Astrocyte (in vitro differentiated cells and primary cell): Measurements from ENCODE around the gene CIAO2B. TPM values are rescaled to one million over a fixed set of nuclear protein-coding genes. Genes with fewer than 3 reads are reported as not detected.

Source experiments
- DNase-seq: peaks from one replicate; pipeline ENCODE4 v3.0.0-alpha.2; 2010; ENCODE audit warnings: low read depth
- FAIRE-seq: peaks from 2 replicates; lab custom pipeline; 2011; peaks lifted over from hg19 to GRCh38; lab: Jason Lieb, UNC
- H2AFZ ChIP-seq: 2 replicates; pipeline ENCODE4 v1.6.0; 2012; ENCODE audit warnings: low read depth, low read length, inconsistent platforms
- H3K27ac ChIP-seq: 2 replicates; pipeline ENCODE4 v1.5.1; 2011; ENCODE audit warnings: low read depth, low read length, inconsistent platforms
- H3K27me3 ChIP-seq: 2 replicates; pipeline ENCODE4 v1.6.0; 2011; ENCODE audit warnings: low read length, inconsistent platforms; ENCODE audit not compliant: insufficient read depth
- H3K36me3 ChIP-seq: 2 replicates; pipeline ENCODE4 v1.5.1; 2011; ENCODE audit warnings: low read length, inconsistent platforms; ENCODE audit not compliant: insufficient read depth
- H3K4me1 ChIP-seq: 2 replicates; pipeline ENCODE4 v1.5.1; 2011; ENCODE audit warnings: low read length, inconsistent platforms; ENCODE audit not compliant: insufficient read depth
- H3K4me2 ChIP-seq: 2 replicates; pipeline ENCODE4 v1.6.0; 2012; ENCODE audit warnings: low read length, inconsistent platforms
- H3K4me3 ChIP-seq: 2 replicates; pipeline ENCODE4 v1.5.1; 2011; ENCODE audit warnings: low read depth, mild to moderate bottlenecking, low read length, inconsistent platforms; ENCODE audit not compliant: insufficient read depth
- H3K79me2 ChIP-seq: 2 replicates; pipeline ENCODE4 v1.6.0; 2012; ENCODE audit warnings: mild to moderate bottlenecking, low read length, inconsistent platforms; ENCODE audit not compliant: insufficient read depth
- H3K9ac ChIP-seq: 2 replicates; pipeline ENCODE4 v1.6.0; 2012; ENCODE audit warnings: mild to moderate bottlenecking, low read length, inconsistent platforms
- H3K9me3 ChIP-seq: 2 replicates; pipeline ENCODE4 v1.5.1; 2012; ENCODE audit warnings: low read depth, mild to moderate bottlenecking, low read length, inconsistent platforms; ENCODE audit not compliant: insufficient read depth
- H4K20me1 ChIP-seq: 2 replicates; pipeline ENCODE4 v1.6.0; 2012; ENCODE audit warnings: low read length, inconsistent platforms; ENCODE audit not compliant: insufficient read depth
- H3K27ac Mint-ChIP-seq: one replicate; pipeline ENCODE4 v1.8.0; 2021; ENCODE audit warnings: mild to moderate bottlenecking, mixed read lengths; ENCODE audit not compliant: unreplicated experiment
- H3K27me3 Mint-ChIP-seq: one replicate; pipeline ENCODE4 v1.8.0; 2021; ENCODE audit warnings: low read depth, mixed read lengths; ENCODE audit not compliant: unreplicated experiment
- H3K36me3 Mint-ChIP-seq: one replicate; pipeline ENCODE4 v1.8.0; 2021; ENCODE audit warnings: low read depth, mixed read lengths; ENCODE audit not compliant: unreplicated experiment
- H3K4me1 Mint-ChIP-seq: one replicate; pipeline ENCODE4 v1.8.0; 2021; ENCODE audit warnings: low read depth, mixed read lengths; ENCODE audit not compliant: unreplicated experiment
- H3K4me3 Mint-ChIP-seq: one replicate; pipeline ENCODE4 v1.8.0; 2021; ENCODE audit warnings: mild to moderate bottlenecking, moderate library complexity, mixed read lengths; ENCODE audit not compliant: unreplicated experiment
- H3K9me3 Mint-ChIP-seq: one replicate; pipeline ENCODE4 v1.8.0; 2021; ENCODE audit warnings: mild to moderate bottlenecking, mixed read lengths; ENCODE audit not compliant: unreplicated experiment
- EZH2 ChIP-seq: IDR thresholded peaks from 2 replicates; pipeline ENCODE4 v1.6.1; 2012; ENCODE audit warnings: mild to moderate bottlenecking, low read length, inconsistent platforms; ENCODE audit not compliant: insufficient read depth
- total RNA-seq: library from RNA; stranded (reverse); gene quantifications from 2 replicates; pipeline ENCODE4 v1.2.1, GENCODE V29; 2021
- TF ChIP-seq, protein P1 (sequence below): IDR thresholded peaks from 2 replicates; pipeline ENCODE4 v1.5.1; 2011; ENCODE audit warnings: low read depth, mild to moderate bottlenecking, inconsistent platforms, low read length, moderate library complexity; ENCODE audit not compliant: insufficient read depth

The CIAO2B gene
- total RNA-seq, 1 donor from 2014 or later: 75.6 TPM

GRCh38 chr16:66928702-66929388 is 5.4 kb downstream of the CIAO2B start:
- no peak overlapping the region for H3K4me2 ChIP-seq
- no peaks in the 10 kb centered on the region for H3K9me3 ChIP-seq
- no peak for TF ChIP-seq EZH2
- TF ChIP-seq, protein P1, sequence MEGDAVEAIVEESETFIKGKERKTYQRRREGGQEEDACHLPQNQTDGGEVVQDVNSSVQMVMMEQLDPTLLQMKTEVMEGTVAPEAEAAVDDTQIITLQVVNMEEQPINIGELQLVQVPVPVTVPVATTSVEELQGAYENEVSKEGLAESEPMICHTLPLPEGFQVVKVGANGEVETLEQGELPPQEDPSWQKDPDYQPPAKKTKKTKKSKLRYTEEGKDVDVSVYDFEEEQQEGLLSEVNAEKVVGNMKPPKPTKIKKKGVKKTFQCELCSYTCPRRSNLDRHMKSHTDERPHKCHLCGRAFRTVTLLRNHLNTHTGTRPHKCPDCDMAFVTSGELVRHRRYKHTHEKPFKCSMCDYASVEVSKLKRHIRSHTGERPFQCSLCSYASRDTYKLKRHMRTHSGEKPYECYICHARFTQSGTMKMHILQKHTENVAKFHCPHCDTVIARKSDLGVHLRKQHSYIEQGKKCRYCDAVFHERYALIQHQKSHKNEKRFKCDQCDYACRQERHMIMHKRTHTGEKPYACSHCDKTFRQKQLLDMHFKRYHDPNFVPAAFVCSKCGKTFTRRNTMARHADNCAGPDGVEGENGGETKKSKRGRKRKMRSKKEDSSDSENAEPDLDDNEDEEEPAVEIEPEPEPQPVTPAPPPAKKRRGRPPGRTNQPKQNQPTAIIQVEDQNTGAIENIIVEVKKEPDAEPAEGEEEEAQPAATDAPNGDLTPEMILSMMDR: no peak
- H3K4me3 ChIP-seq: no peak overlapping the region
- FAIRE-seq: no peak
- no peak overlapping the region for H2AFZ ChIP-seq
- peaks cover 17% of the 10 kb centered on the region for H3K79me2 ChIP-seq
- H3K4me3 Mint-ChIP-seq: no peak overlapping the region
- peaks cover 32% of the 10 kb centered on the region for H3K4me1 Mint-ChIP-seq
- peak overlapping the region; percentile 93 for H3K27ac Mint-ChIP-seq
- peaks cover 6% of the 10 kb centered on the region for H3K27me3 ChIP-seq
- no peak overlapping the region for H3K9ac ChIP-seq
- H3K9me3 Mint-ChIP-seq: no peaks in the 10 kb centered on the region
- peaks cover 35% of the 10 kb centered on the region for H4K20me1 ChIP-seq
- peaks cover 38% of the 10 kb centered on the region for H3K4me1 ChIP-seq
- H3K36me3 ChIP-seq: peaks cover 3% of the 10 kb centered on the region
- H3K27me3 Mint-ChIP-seq: peaks cover 11% of the 10 kb centered on the region
- no peak overlapping the region for H3K27ac ChIP-seq
- DNase-seq: no peak
- H3K36me3 Mint-ChIP-seq: peaks cover 4% of the 10 kb centered on the region

- no peak for TF ChIP-seq EZH2
- TF ChIP-seq, protein P1: no peak
- DNase-seq (no peak), FAIRE-seq (no peak)
- Histone ChIP-seq H3K9me3 (no peaks in the 10 kb centered on the region), H3K36me3 (peaks cover 3% of the 10 kb centered on the region), H3K27me3 (peaks cover 7% of the 10 kb centered on the region), H3K9ac (peak overlapping the region; percentile 36), H3K27ac (peak overlapping the region; percentile 59), H3K4me2 (peak overlapping the region; percentile 69), H2AFZ (no peak overlapping the region), H4K20me1 (peaks cover 35% of the 10 kb centered on the region), H3K79me2 (peaks cover 9% of the 10 kb centered on the region), H3K4me1 (peaks cover 31% of the 10 kb centered on the region), H3K4me3 (no peak overlapping the region)
- Mint-ChIP-seq H3K9me3 (no peaks in the 10 kb centered on the region), H3K27me3 (peaks cover 19% of the 10 kb centered on the region), H3K27ac (peak overlapping the region; percentile 93), H3K4me3 (peak overlapping the region; percentile 61), H3K36me3 (peaks cover 9% of the 10 kb centered on the region), H3K4me1 (peaks cover 29% of the 10 kb centered on the region)
Observed at GRCh38 chr16:66927918-66928649, 6.1 kb downstream of the CIAO2B start.
